Esophagus (tissue), 2 donors: Measurements from ENCODE around the gene MAGOHB. TPM values are rescaled to one million over a fixed set of nuclear protein-coding genes. Genes with fewer than 3 reads are reported as not detected.
"Not testable (repeated sequence)": the region's sequence is repeated elsewhere in the genome, so short reads cannot be mapped to it uniquely, and the experiment has no call there.

Experiments used
- H3K27ac ChIP-seq, 2 donors: one replicate each; pipeline ENCODE4 v1.5.1; 2013; ENCODE audit warnings: low read depth in 2 of 2, mild to moderate bottlenecking in 2 of 2, inconsistent platforms in 1 of 2, low read length in 1 of 2, moderate library complexity in 1 of 2
- H3K27me3 ChIP-seq, 2 donors: one replicate each; pipeline ENCODE4 v1.6.1; 2013; ENCODE audit warnings: low read length in 2 of 2, control low read depth in 1 of 2, mild to moderate bottlenecking in 1 of 2; ENCODE audit not compliant: insufficient read depth in 2 of 2, control insufficient read depth in 1 of 2
- H3K36me3 ChIP-seq, 2 donors: one replicate each; pipeline ENCODE4 v1.6.1; 2013; ENCODE audit warnings: low read length in 1 of 2; ENCODE audit not compliant: control insufficient read depth in 2 of 2, insufficient read depth in 2 of 2
- H3K4me1 ChIP-seq, 2 donors: one replicate each; pipeline ENCODE4 v1.6.1; 2013; ENCODE audit warnings: low read length in 1 of 2; ENCODE audit not compliant: control insufficient read depth in 2 of 2, insufficient read depth in 2 of 2
- H3K4me3 ChIP-seq, 2 donors: one replicate each; pipeline ENCODE4 v1.5.1; 2013; ENCODE audit warnings: low read length in 2 of 2, mild to moderate bottlenecking in 2 of 2, low read depth in 1 of 2, moderate library complexity in 1 of 2
- H3K9me3 ChIP-seq, 2 donors: one replicate each; pipeline ENCODE4 v1.6.1; 2013; ENCODE audit warnings: mild to moderate bottlenecking in 2 of 2, low read depth in 1 of 2, low read length in 1 of 2, moderate library complexity in 1 of 2; ENCODE audit not compliant: control insufficient read depth in 2 of 2, insufficient read depth in 1 of 2
- WGBS, 2 donors: extraction: QIAGEN DNeasy Blood & Tissue Kit; methylation state at CpG; one replicate each; pipeline ENCODE4 v1.1.7; 2013; 5-methylcytosine and 5-hydroxymethylcytosine counted together
- polyA plus RNA-seq, 2 donors: library from polyadenylated mRNA; stranded (reverse); fragments of 200-250 nt; gene quantifications; one replicate each; pipeline ENCODE4 v1.2.3, GENCODE V29; 2013
- donor health status: healthy with polysubstance abuse.
- donor health status: Bipolar disorder and iron deficiency.

MAGOHB gene
- 10 to 100 TPM; 16.4 to 27.0 TPM for polyA plus RNA-seq

- 0 to 1% methylated on average over 45 of the region's 45 CpGs for WGBS, 2 donors
- no peaks in the 10 kb centered on the region for H3K36me3 ChIP-seq
Measured at GRCh38 chr12:10613349-10614055, at the start of gene MAGOHB. Gene MAGOHB (minus strand): TSS chr12:10613609. CDS start chr12:10613532, 77 bp downstream.

GRCh38 chr12:10661338-10661737 is 47.9 kb upstream of the MAGOHB start:
- no peaks in the 10 kb centered on the region for H3K9me3 ChIP-seq
- no peaks in the 10 kb centered on the region for H3K36me3 ChIP-seq
- no peak overlapping the region for H3K4me3 ChIP-seq
- no peaks in the 10 kb centered on the region for H3K4me1 ChIP-seq
- 44 to 51% methylated on average over 3 of the region's 3 CpGs for WGBS, 2 donors
- H3K27me3 ChIP-seq, result no peaks in the 10 kb centered on the region
- H3K27ac ChIP-seq, result no peak overlapping the region

More at GRCh38 chr12:10613349-10614055, at the start of gene MAGOHB:
- H3K4me3 ChIP-seq, result peak within 1 kb of the TSS; percentile 93 to 95
- H3K9me3 ChIP-seq, result no peaks in the 10 kb centered on the region
- H3K27me3 ChIP-seq, result no peaks in the 10 kb centered on the region
- peak within 1 kb of the TSS; percentile 93 to 98 for H3K27ac ChIP-seq
- no peaks in the 10 kb centered on the region for H3K4me1 ChIP-seq

GRCh38 chr12:10654003-10654402 is 40.6 kb upstream of the MAGOHB start:
- H3K27ac ChIP-seq, result no peak overlapping the region
- no peaks in the 10 kb centered on the region for H3K27me3 ChIP-seq
- H3K4me1 ChIP-seq, result no peaks in the 10 kb centered on the region
- no peaks in the 10 kb centered on the region for H3K9me3 ChIP-seq
- no peak overlapping the region for H3K4me3 ChIP-seq
- no peaks in the 10 kb centered on the region for H3K36me3 ChIP-seq

GRCh38 chr12:10652192-10652591 is 38.8 kb upstream of the MAGOHB start:
- H3K4me1 ChIP-seq, result no peaks in the 10 kb centered on the region
- no peaks in the 10 kb centered on the region for H3K9me3 ChIP-seq
- H3K4me3 ChIP-seq, result no peak overlapping the region
- WGBS, 2 donors, result 70 to 76% methylated on average over 3 of the region's 3 CpGs
- no peak overlapping the region for H3K27ac ChIP-seq
- H3K27me3 ChIP-seq, result no peaks in the 10 kb centered on the region
- no peaks in the 10 kb centered on the region for H3K36me3 ChIP-seq

- not testable (repeated sequence) for H3K36me3 ChIP-seq, H3K27ac ChIP-seq, H3K27me3 ChIP-seq, H3K4me3 ChIP-seq, H3K4me1 ChIP-seq, H3K9me3 ChIP-seq
Measured at GRCh38 chr12:10646576-10646975, 33.2 kb upstream of the MAGOHB start.

GRCh38 chr12:10645910-10646309 is 32.5 kb upstream of the MAGOHB start:
- Histone ChIP-seq H3K4me1 (no peaks in the 10 kb centered on the region), H3K27ac (no peak overlapping the region), H3K4me3 (no peak overlapping the region), H3K9me3 (peaks cover 3 to 5% of the 10 kb centered on the region in 2 donors), H3K36me3 (no peaks in the 10 kb centered on the region), H3K27me3 (no peaks in the 10 kb centered on the region)
- WGBS, 2 donors, result 45 to 59% methylated on average over 4 of the region's 4 CpGs

GRCh38 chr12:10641735-10642500 is 28.5 kb upstream of the MAGOHB start:
- H3K4me1 ChIP-seq, result no peaks in the 10 kb centered on the region
- H3K36me3 ChIP-seq, result no peaks in the 10 kb centered on the region
- H3K9me3 ChIP-seq, result peaks cover 3% of the 10 kb centered on the region in 2 donors
- peak overlapping the region; percentile 43 to 83 for H3K27ac ChIP-seq
- no peaks in the 10 kb centered on the region for H3K27me3 ChIP-seq
- no peak overlapping the region for H3K4me3 ChIP-seq
- 69 to 71% methylated on average over 6 of the region's 6 CpGs for WGBS, 2 donors

- Histone ChIP-seq H3K9me3 (no peaks in the 10 kb centered on the region), H3K27ac (no peak overlapping the region), H3K27me3 (no peaks in the 10 kb centered on the region), H3K36me3 (no peaks in the 10 kb centered on the region), H3K4me1 (no peaks in the 10 kb centered on the region), H3K4me3 (no peak overlapping the region)
- WGBS, 2 donors, result 91 to 93% methylated on average over 1 of the region's 1 CpG
Measured at GRCh38 chr12:10638728-10639127, 25.3 kb upstream of the MAGOHB start.

GRCh38 chr12:10636611-10637010 is 23.2 kb upstream of the MAGOHB start:
- no peaks in the 10 kb centered on the region for H3K9me3 ChIP-seq
- H3K27me3 ChIP-seq, result no peaks in the 10 kb centered on the region
- WGBS, 2 donors, result 35 to 39% methylated on average over 6 of the region's 6 CpGs
- no peak overlapping the region for H3K4me3 ChIP-seq
- peak overlapping the region; percentile 55 to 94 for H3K27ac ChIP-seq
- no peaks in the 10 kb centered on the region for H3K4me1 ChIP-seq
- H3K36me3 ChIP-seq, result no peaks in the 10 kb centered on the region

- 59 to 68% methylated on average over 3 of the region's 3 CpGs for WGBS, 2 donors
- no peaks in the 10 kb centered on the region for H3K9me3 ChIP-seq
- peak overlapping the region; percentile 55 to 82 for H3K27ac ChIP-seq
- peak overlapping the region in 1 of 2 donors; percentile 15 for H3K4me3 ChIP-seq
- H3K27me3 ChIP-seq, result no peaks in the 10 kb centered on the region
- H3K36me3 ChIP-seq, result no peaks in the 10 kb centered on the region
- H3K4me1 ChIP-seq, result no peaks in the 10 kb centered on the region
Measured at GRCh38 chr12:10636124-10636523, 22.7 kb upstream of the MAGOHB start.
